Heart left ventricle (tissue), 16 donors: Measurements from ENCODE around the gene HEMK1. TPM values are rescaled to one million over a fixed set of nuclear protein-coding genes. Genes with fewer than 3 reads are reported as not detected.
A peak's percentile ranks its signal among the peaks of the same experiment; 100 is the strongest.

Source experiments
- ATAC-seq, 4 donors: fragments of 200-7000 bp; cut with Tn5 transposase; one replicate each; pipeline ENCODE4 v1.9.1; 2020 to 2022; ENCODE audit warnings: moderate library complexity in 4 of 4, mild to moderate bottlenecking in 3 of 4, moderate number of reproducible peaks in 1 of 4
- DNase-seq, 5 donors: peaks; one replicate each; pipeline ENCODE4 v3.0.0-alpha.2; 2020
- H3K27ac ChIP-seq, 12 donors: fragments of 200-600 bp; sonication (generic) in 4 of 12; one replicate each; pipeline versions ENCODE4 v1.5.0 to v1.8.0; 2016 to 2022; ENCODE audit warnings: mild to moderate bottlenecking in 2 of 12
- H3K27me3 ChIP-seq, 9 donors: fragments of 200-600 bp; sonication (generic) in 2 of 9; one replicate each; pipeline versions ENCODE4 v1.5.1 to v1.8.0; 2016 to 2022; ENCODE audit warnings: mild to moderate bottlenecking in 3 of 9
- H3K36me3 ChIP-seq, 9 donors: fragments of 200-600 bp; sonication (generic) in 2 of 9; one replicate each; pipeline versions ENCODE4 v1.5.0 to v1.8.0; 2018 to 2022; ENCODE audit warnings: mild to moderate bottlenecking in 2 of 9
- H3K4me1 ChIP-seq, 12 donors: fragments of 200-600 bp; sonication (generic) in 4 of 12; one replicate each; pipeline versions ENCODE4 v1.5.0 to v1.8.0; 2016 to 2022; ENCODE audit warnings: mild to moderate bottlenecking in 3 of 12
- H3K4me3 ChIP-seq, 12 donors: fragments of 200-600 bp; sonication (generic) in 4 of 12; one replicate each; pipeline versions ENCODE4 v1.5.0 to v1.8.0; 2017 to 2022; ENCODE audit warnings: mild to moderate bottlenecking in 9 of 12, moderate library complexity in 4 of 12
- H3K9me3 ChIP-seq, 12 donors: fragments of 200-600 bp; sonication (generic) in 4 of 12; one replicate each; pipeline versions ENCODE4 v1.5.0 to v1.8.0; 2016 to 2022; ENCODE audit warnings: mild to moderate bottlenecking in 1 of 12
- CTCF ChIP-seq, 12 donors: fragments of 200-600 bp; sonication (generic) in 4 of 12; IDR thresholded peaks; one replicate each; pipeline versions ENCODE4 v1.5.0 to v1.8.0; 2018 to 2022; ENCODE audit warnings: antibody characterized with exemption in 12 of 12, mild to moderate bottlenecking in 5 of 12
- POLR2A ChIP-seq, 2 donors: fragments of 450-650 bp; IDR thresholded peaks; one replicate each; pipeline ENCODE4 v1.6.1; 2017; ENCODE audit warnings: antibody characterized with exemption in 2 of 2, mild to moderate bottlenecking in 2 of 2, moderate library complexity in 2 of 2
- WGBS, 4 donors: extraction: QIAGEN DNeasy Blood & Tissue Kit in 2 of 4; methylation state at CpG; one replicate each; pipeline versions ENCODE4 v1.1.5 to v1.1.7; 2013 to 2018; 5-methylcytosine and 5-hydroxymethylcytosine counted together
- intact Hi-C, 10 donors: fragments of 100-400 bp; cut with DNase I; formaldehyde crosslinking; loops; one replicate each; pipeline versions ENCODE4 v1.11.1 to v1.14.2; 2022
- polyA plus RNA-seq, 2 donors: library from polyadenylated mRNA; stranded (reverse); fragments of 200-250 nt; gene quantifications; one replicate each; pipeline ENCODE4 v1.2.3, GENCODE V29; 2013
- total RNA-seq, 9 donors: library from RNA; depleted of rRNA in 2 of 9; stranded (reverse); fragments of >200 nt in 2 of 9; fragmentation: NEBNext Ultra II Directional in 3 of 9; extraction: Animal tissue kit (Norgen Biotek cat#: 25700) in 3 of 9; gene quantifications; one replicate each; pipeline versions ENCODE4 v1.1.0 to v1.2.4, GENCODE V29; 2016 to 2023
- donor health status: ischemic (EF 13 %, LVEDD 7.1; RV severe dilation, severe dysfunction).
- donor health status: healthy with polysubstance abuse.
- donor health status: DM: no; HTN: yes; CAD: no.
- donor health status: DM: no; HTN: no; CAD: no.
- donor health status: ischemic (EF 25% LVEDD 6.9; RV normal size, moderate dysfunction).
- donor health status: ischemic (EF 25% LVEDD 5.7; RV mildly dilated, moderate dysfunction).
- donor health status: healthy.
- donor health status: DM: yes; HTN: yes; CAD: no.
- donor health status: ischemic (EF 35%, LVEDD 5.7; RV mildly dilated, moderate dysfunction).
- donor health status: nonischemic (EF 11% LVEDD 7.7; RV severe dilation, severe dysfunction).
- donor health status: DM: yes; HTN: yes; CAD: no.
- donor health status: PGD.
- donor health status: ischemic (EF 29% LVEDD 5.4; RV normal size, mild dysfunction).
- donor health status: nonischemic (EF 23%, LVEDD 6.1; RV moderate dilation, normal function).

Gene HEMK1
- total and polyA plus RNA-seq, 11 donors = 7.8 to 19.7 (median 13.8) TPM

DNA sequence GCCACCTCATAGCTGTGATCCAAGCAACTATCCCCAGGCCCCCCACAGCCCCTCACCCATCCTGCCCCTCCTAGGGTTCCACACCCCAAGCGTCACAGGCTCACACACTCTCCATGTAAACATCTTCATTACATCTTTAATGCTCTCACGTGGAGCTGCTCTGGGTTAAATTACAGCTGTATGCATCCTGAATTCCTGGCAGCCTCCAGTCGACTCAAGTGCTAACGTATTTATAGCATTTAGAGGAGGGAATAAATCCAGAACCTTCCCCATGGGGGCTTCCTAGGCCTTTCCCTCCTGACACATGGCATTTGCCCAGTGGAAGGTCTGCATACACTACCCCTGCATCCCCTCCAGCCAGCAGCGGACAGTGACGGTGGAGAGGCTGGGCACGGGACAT is 11.4 kb upstream of the HEMK1 start:
- no peak for TF ChIP-seq CTCF (IDR thresholded peaks at IDR 0.05)
- TF ChIP-seq POLR2A (IDR thresholded peaks at IDR 0.05) = no peak
- Histone ChIP-seq H3K36me3 (no peaks in the 10 kb centered on the region), H3K4me1 (peaks cover 0 to 26% (median 1%) of the 10 kb centered on the region in 12 donors), H3K4me3 (no peak overlapping the region), H3K27me3 (no peaks in the 10 kb centered on the region), H3K9me3 (no peaks in the 10 kb centered on the region), H3K27ac (no peak overlapping the region)
- intact Hi-C loops = no loop called here
- no peak for DNase-seq
- no peak for ATAC-seq
- WGBS, 4 donors = 24 to 49% (median 48%) methylated on average over 4 to 7 of the region's 7 CpGs

GRCh38 chr3:50559702-50560101 is 9.6 kb upstream of the HEMK1 start:
- H3K27me3 ChIP-seq = no peaks in the 10 kb centered on the region
- intact Hi-C loops = no loop called here
- peaks cover 0 to 37% (median 5%) of the 10 kb centered on the region in 12 donors for H3K4me1 ChIP-seq
- no peaks in the 10 kb centered on the region for H3K9me3 ChIP-seq
- peak overlapping the region in 4 of 12 donors; percentile 33 to 54 (median 45) for H3K27ac ChIP-seq
- DNase-seq (peak in 1 of 5 donors; percentile 25), ATAC-seq (peak; percentile 30 to 62 (median 48))
- peaks cover 0 to 3% (median 0%) of the 10 kb centered on the region in 9 donors for H3K36me3 ChIP-seq
- TF ChIP-seq POLR2A (IDR thresholded peaks at IDR 0.05) (no peak), CTCF (IDR thresholded peaks at IDR 0.05) (no peak)
- no peak overlapping the region for H3K4me3 ChIP-seq

DNA sequence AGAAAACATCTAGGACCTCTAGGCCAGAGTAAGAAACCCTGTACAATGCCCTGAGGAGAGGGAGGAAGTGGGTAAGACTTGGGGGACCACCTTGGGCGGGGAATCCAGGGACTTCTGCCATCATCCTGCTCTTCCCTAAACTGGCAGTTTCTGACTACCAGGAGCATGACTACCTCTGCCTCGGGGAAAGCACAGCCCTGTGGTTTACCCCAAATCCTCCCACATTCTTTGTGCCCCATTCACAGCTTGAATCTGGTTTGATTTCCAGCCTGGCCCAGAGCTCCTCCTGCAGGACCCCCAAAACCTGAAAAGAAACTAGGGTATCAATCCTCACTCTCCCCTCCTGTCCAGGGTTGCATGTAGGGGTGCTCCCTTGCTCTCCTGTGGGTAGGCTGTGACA is 6.5 kb upstream of the HEMK1 start:
- 78 to 91% (median 87%) methylated on average over 2 of the region's 2 CpGs for WGBS, 4 donors
- TF ChIP-seq POLR2A (IDR thresholded peaks at IDR 0.05) = no peak
- TF ChIP-seq CTCF (IDR thresholded peaks at IDR 0.05) = no peak
- intact Hi-C loops = no loop called here
- Histone ChIP-seq H3K27ac (no peak overlapping the region), H3K27me3 (no peaks in the 10 kb centered on the region), H3K4me3 (no peak overlapping the region), H3K9me3 (no peaks in the 10 kb centered on the region), H3K36me3 (peaks cover 0 to 15% (median 0%) of the 10 kb centered on the region in 9 donors), H3K4me1 (peaks cover 0 to 54% (median 14%) of the 10 kb centered on the region in 12 donors)
- no peak for ATAC-seq
- DNase-seq = no peak

GRCh38 chr3:50563867-50564266 is 5.5 kb upstream of the HEMK1 start:
- intact Hi-C loops = no loop called here
- no peak for ATAC-seq
- Histone ChIP-seq H3K36me3 (peaks cover 0 to 15% (median 0%) of the 10 kb centered on the region in 9 donors), H3K27me3 (no peaks in the 10 kb centered on the region), H3K27ac (peak overlapping the region in 2 of 12 donors; percentile 20 to 39), H3K9me3 (no peaks in the 10 kb centered on the region), H3K4me1 (peaks cover 0 to 55% (median 21%) of the 10 kb centered on the region in 12 donors), H3K4me3 (no peak overlapping the region)
- no peak for DNase-seq
- TF ChIP-seq POLR2A (IDR thresholded peaks at IDR 0.05) (no peak), CTCF (IDR thresholded peaks at IDR 0.05) (no peak)
- WGBS, 4 donors = 65 to 84% (median 75%) methylated on average over 2 of the region's 2 CpGs
